ENCODE measurements around the gene CAMK2A. TPM values are rescaled to one million over a fixed set of nuclear protein-coding genes. Genes with fewer than 3 reads are reported as not detected.
A peak's percentile ranks its signal among the peaks of the same experiment; 100 is the strongest.

Gene CAMK2A
- total and polyA plus RNA-seq, 2 donors: 0.09 to 0.39 TPM

DNA sequence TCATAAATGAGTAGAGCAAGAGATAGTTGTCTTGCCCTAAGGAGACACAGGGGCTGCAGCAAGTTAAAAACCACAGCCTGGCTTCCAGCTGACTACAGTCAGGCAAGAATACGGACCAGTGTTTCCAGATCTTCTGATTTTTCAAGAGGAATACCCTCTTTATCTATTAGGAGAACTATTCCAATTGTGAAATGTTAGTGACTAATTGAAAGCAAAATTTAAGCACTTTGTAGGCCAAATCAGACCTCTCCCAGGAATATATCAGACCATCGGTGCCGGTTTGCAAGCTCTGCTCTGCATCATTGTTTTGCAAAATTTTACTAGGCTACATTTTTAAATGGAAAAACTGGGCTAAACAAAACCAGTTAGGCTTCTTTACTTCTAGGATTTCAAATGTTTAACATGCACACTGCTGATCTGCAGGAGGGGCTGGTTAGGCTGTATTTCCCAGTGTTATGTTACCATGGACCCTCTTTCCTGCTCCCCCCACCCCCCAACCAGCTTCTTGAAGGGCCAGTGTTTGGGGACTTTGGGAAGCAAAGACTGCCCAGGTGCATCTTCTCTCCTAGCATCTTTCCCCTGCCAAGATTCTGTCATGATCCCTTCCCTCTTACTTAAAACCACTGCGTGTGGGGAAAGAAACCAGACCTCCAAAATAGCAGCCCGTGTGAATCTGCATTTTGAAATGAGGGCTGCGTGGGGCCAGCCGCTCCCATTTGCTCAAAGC is 14.2 kb upstream of the CAMK2A start:
- Histone ChIP-seq H3K36me3 (ENCODE audit: control insufficient read depth in 2 of 2, insufficient read depth in 2 of 2, low read length in 1 of 2) (no peaks in the 10 kb centered on the region), H3K9me3 (ENCODE audit: control insufficient read depth in 2 of 2, insufficient read depth in 1 of 2, low read length in 1 of 2) (no peaks in the 10 kb centered on the region), H3K4me3 (ENCODE audit: low read length in 2 of 2) (no peak overlapping the region), H3K4me1 (ENCODE audit: control insufficient read depth in 2 of 2, insufficient read depth in 2 of 2, low read length in 2 of 2) (peaks cover 0 to 11% of the 10 kb centered on the region in 2 donors), H3K27ac (ENCODE audit: low read depth in 1 of 2, low read length in 1 of 2) (peak overlapping the region in 1 of 2 donors; percentile 68), H3K27me3 (ENCODE audit: control insufficient read depth in 2 of 2, insufficient read depth in 1 of 2, low read length in 1 of 2) (peaks cover 20 to 54% of the 10 kb centered on the region in 2 donors)
- 83% methylated on average over 7 of the region's 7 CpGs for WGBS
- peak in 2 of 9 donors; percentile 1 to 2 for DNase-seq (ENCODE audit: low read depth in 6 of 9, low spot score in 9 of 9)

DNA sequence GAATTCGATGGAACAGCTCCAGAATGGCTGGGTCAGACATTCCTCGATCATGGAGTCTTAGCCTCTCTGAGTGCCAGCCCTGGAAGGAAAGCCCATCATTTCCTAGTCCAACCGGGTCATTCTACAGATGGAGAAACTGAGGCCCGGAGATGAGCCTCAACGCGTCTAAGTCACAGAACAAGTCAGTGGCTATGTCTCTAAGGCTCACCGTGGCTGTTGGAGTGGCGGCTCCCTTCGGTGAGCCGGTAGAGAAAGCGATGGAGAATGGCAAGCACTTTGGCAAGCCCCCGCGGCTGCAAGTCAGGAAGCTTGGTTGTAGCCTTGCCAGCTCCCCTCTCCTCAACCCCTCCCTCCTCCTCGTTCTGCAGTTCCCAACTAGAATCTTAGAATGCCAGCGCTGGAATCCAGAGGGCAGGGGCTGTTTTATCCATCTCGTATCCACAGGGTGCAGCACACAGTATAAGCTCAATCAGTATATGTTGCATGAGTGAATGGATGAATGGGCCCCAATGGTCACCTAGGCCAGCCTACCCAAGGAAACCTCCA is 13.6 kb upstream of the CAMK2A start:
- peaks cover 0 to 11% of the 10 kb centered on the region in 2 donors for H3K4me1 ChIP-seq (ENCODE audit: control insufficient read depth in 2 of 2, insufficient read depth in 2 of 2, low read length in 2 of 2)

DNA sequence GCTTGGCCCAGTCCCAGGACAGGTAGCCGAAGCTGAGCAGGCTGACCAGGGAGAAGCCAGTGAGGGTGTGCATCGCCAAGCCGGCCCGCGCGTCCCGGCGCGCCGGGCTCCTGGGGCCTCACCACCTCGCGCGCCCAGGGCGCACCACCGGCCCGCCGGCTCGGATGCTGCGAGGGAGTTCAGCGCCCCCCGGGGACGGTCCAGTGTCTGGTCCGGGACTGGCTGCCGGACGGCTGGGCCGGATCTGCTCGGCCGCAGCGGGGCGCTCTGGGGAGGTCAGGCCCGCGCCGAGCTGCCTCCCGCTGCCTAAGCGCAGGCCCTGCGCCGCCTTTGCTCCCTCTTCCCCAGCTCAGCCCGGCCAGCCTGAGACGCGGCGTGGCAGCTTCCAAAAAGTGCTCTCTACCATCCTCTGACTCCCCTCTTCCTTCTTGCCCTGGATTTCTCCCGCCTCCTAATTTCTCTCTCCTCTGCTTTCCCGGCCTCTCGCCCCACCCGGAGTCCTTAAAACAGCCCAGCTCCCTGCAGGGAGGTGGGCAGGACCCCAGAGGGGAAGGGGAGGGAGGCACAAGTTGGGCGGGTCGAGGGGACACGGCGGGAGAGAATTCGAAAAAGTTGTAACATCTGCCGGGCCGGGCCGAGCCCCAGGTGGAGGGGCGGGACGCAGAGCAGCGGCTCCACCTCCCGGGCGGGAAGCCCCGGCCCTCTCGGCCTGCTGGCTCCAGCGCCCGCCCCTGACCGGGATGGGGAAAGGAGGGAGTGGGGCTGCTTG is 12.9 kb upstream of the CAMK2A start, which contains the start of gene ARSI:
Gene ARSI (minus strand): TSS at position 605 of the 769 bp plus-strand sequence. CDS start 532 bp downstream, at position 73.
- Histone ChIP-seq H3K4me1 (ENCODE audit: control insufficient read depth in 2 of 2, insufficient read depth in 2 of 2, low read length in 2 of 2) (peaks cover 0 to 11% of the 10 kb centered on the region in 2 donors), H3K27ac (ENCODE audit: low read depth in 1 of 2, low read length in 1 of 2) (peak within 1 kb of the TSS in 1 of 2 donors; percentile 68), H3K9me3 (ENCODE audit: control insufficient read depth in 2 of 2, insufficient read depth in 1 of 2, low read length in 1 of 2) (no peaks in the 10 kb centered on the region), H3K36me3 (ENCODE audit: control insufficient read depth in 2 of 2, insufficient read depth in 2 of 2, low read length in 1 of 2) (no peaks in the 10 kb centered on the region), H3K27me3 (ENCODE audit: control insufficient read depth in 2 of 2, insufficient read depth in 1 of 2, low read length in 1 of 2) (peaks cover 20 to 54% of the 10 kb centered on the region in 2 donors), H3K4me3 (ENCODE audit: low read length in 2 of 2) (no peak within 1 kb of the TSS)
- no peak for DNase-seq (ENCODE audit: low read depth in 6 of 9, low spot score in 9 of 9)
- 3% methylated on average over 63 of the region's 63 CpGs for WGBS

More for the DNA sequence above, 13.6 kb upstream of the CAMK2A start:
- no peaks in the 10 kb centered on the region for H3K9me3 ChIP-seq (ENCODE audit: control insufficient read depth in 2 of 2, insufficient read depth in 1 of 2, low read length in 1 of 2)
- peak overlapping the region in 1 of 2 donors; percentile 68 for H3K27ac ChIP-seq (ENCODE audit: low read depth in 1 of 2, low read length in 1 of 2)
- no peak overlapping the region for H3K4me3 ChIP-seq (ENCODE audit: low read length in 2 of 2)
- WGBS: 31% methylated on average over 16 of the region's 16 CpGs
- no peak for DNase-seq (ENCODE audit: low read depth in 6 of 9, low spot score in 9 of 9)
- peaks cover 20 to 54% of the 10 kb centered on the region in 2 donors for H3K27me3 ChIP-seq (ENCODE audit: control insufficient read depth in 2 of 2, insufficient read depth in 1 of 2, low read length in 1 of 2)
- no peaks in the 10 kb centered on the region for H3K36me3 ChIP-seq (ENCODE audit: control insufficient read depth in 2 of 2, insufficient read depth in 2 of 2, low read length in 1 of 2)

DNA sequence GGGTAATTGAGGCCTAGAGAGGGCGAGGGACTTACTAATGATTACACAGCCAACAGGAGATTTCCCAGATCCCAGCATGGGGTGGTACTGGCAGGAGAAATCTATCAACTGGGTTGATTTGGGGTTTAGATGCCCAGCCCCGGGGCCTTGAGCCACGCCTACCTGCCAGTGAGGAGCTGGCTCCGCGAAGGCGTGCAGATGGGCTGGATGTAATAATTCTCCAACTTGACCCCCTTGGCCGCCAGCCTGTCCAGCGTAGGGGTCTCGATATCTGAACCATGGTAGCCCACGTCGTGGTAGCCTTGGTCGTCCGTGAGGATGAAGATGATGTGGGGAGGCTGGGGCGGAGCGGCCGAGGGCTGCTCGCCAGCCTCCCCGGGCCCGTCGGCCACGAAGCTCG is 12.3 kb upstream of the CAMK2A start:
- Histone ChIP-seq H3K27ac (ENCODE audit: low read depth in 1 of 2, low read length in 1 of 2) (no peak overlapping the region), H3K9me3 (ENCODE audit: control insufficient read depth in 2 of 2, insufficient read depth in 1 of 2, low read length in 1 of 2) (no peaks in the 10 kb centered on the region), H3K4me3 (ENCODE audit: low read length in 2 of 2) (no peak overlapping the region), H3K4me1 (ENCODE audit: control insufficient read depth in 2 of 2, insufficient read depth in 2 of 2, low read length in 2 of 2) (peaks cover 0 to 11% of the 10 kb centered on the region in 2 donors), H3K36me3 (ENCODE audit: control insufficient read depth in 2 of 2, insufficient read depth in 2 of 2, low read length in 1 of 2) (no peaks in the 10 kb centered on the region), H3K27me3 (ENCODE audit: control insufficient read depth in 2 of 2, insufficient read depth in 1 of 2, low read length in 1 of 2) (peaks cover 20 to 54% of the 10 kb centered on the region in 2 donors)
- no peak for DNase-seq (ENCODE audit: low read depth in 6 of 9, low spot score in 9 of 9)
- WGBS: 32% methylated on average over 22 of the region's 22 CpGs

DNA sequence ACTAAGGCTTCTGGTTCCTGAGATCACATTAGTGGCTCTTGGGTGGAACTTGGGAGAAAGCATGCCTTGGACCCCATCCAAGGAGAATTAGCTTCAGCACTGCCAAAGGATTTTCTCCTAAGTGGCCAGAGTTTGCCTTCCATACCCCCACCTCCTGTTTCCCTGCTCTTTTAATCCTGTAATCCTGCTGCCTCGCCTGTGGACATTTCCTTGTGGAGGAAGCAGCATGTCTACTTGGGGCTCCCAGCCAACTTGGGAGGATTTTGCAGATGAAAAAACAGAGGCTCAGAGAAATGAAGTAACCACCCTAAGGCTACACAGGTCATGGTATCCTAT is 11.6 kb upstream of the CAMK2A start:
- Histone ChIP-seq H3K36me3 (ENCODE audit: control insufficient read depth in 2 of 2, insufficient read depth in 2 of 2, low read length in 1 of 2) (no peaks in the 10 kb centered on the region), H3K4me3 (ENCODE audit: low read length in 2 of 2) (no peak overlapping the region), H3K4me1 (ENCODE audit: control insufficient read depth in 2 of 2, insufficient read depth in 2 of 2, low read length in 2 of 2) (peaks cover 0 to 11% of the 10 kb centered on the region in 2 donors), H3K27me3 (ENCODE audit: control insufficient read depth in 2 of 2, insufficient read depth in 1 of 2, low read length in 1 of 2) (peaks cover 20 to 54% of the 10 kb centered on the region in 2 donors), H3K27ac (ENCODE audit: low read depth in 1 of 2, low read length in 1 of 2) (no peak overlapping the region), H3K9me3 (ENCODE audit: control insufficient read depth in 2 of 2, insufficient read depth in 1 of 2, low read length in 1 of 2) (no peaks in the 10 kb centered on the region)
- DNase-seq (ENCODE audit: low read depth in 6 of 9, low spot score in 9 of 9): no peak
- 80% methylated on average over 1 of the region's 1 CpG for WGBS

DNA sequence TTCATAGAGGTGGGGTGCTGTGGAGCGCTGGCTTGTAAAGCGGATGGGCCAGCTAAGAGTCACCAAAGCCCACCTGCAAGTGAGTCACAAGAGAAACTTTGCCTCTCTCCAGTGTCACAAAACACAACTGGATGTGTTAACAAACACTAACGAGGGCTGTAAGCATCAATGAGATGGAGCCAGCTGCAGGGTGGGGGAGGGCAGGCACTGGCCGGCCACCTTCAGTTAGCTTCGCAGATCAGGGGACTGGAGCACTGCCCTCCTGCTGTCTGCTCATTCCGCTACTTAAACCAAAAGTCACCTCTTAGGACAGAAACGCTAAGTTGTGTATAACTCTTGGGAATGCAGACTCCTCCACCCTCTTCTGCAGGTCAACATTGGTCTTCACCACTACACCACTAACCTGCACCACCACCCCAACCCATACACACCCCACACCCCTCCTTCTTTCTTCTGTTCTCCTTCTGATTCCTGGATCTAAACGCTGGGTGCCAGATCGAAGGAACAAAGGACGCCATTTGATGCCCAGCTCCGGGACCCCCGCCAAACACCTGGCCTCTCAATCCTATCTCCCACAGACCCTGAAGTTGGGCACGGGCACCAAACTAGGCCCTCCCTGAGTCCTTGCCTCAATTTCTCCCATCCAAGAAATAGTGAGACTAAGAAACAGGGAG is 11.1 kb upstream of the CAMK2A start:
- Histone ChIP-seq H3K27ac (ENCODE audit: low read depth in 1 of 2, low read length in 1 of 2) (no peak overlapping the region), H3K4me3 (ENCODE audit: low read length in 2 of 2) (no peak overlapping the region), H3K4me1 (ENCODE audit: control insufficient read depth in 2 of 2, insufficient read depth in 2 of 2, low read length in 2 of 2) (peaks cover 0 to 11% of the 10 kb centered on the region in 2 donors), H3K36me3 (ENCODE audit: control insufficient read depth in 2 of 2, insufficient read depth in 2 of 2, low read length in 1 of 2) (no peaks in the 10 kb centered on the region), H3K9me3 (ENCODE audit: control insufficient read depth in 2 of 2, insufficient read depth in 1 of 2, low read length in 1 of 2) (no peaks in the 10 kb centered on the region), H3K27me3 (ENCODE audit: control insufficient read depth in 2 of 2, insufficient read depth in 1 of 2, low read length in 1 of 2) (peaks cover 20 to 54% of the 10 kb centered on the region in 2 donors)
- DNase-seq (ENCODE audit: low read depth in 6 of 9, low spot score in 9 of 9): no peak
- 89% methylated on average over 13 of the region's 13 CpGs for WGBS

DNA sequence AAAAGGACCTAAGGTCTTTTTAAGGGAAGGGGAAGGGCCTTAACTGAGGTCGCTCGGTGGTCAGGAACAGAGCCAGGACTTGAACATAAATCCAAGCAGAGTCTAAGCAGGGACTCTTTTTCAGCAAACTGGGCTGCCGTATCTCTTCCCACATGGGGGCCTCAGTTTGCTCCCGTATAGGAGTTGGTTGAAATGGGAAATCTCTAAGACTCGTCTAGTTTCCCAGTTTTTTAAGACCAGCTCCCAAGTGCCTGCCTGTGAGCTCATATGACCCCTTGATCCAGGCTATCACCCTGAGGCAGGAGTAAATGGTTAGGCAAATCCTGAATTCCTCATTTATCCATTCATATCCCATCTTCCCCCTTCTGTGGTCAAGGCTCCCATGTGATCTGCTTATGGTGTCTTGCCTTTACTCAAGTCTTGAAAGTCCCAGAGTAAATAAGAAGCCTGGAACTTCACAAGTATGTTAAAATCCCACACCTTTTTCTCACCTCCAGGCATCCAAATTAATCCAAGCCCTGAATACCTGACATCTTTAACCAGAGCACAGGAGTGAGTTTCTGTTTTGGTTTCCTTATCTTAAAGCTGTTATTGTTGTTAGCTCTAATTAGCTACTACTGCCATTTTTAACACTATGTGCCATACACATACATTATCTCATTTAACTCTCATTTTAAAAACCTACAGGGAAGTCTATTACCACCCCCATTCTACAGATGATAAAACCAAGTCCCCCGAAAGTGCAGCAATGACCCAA is 10.2 kb upstream of the CAMK2A start:
- no peak overlapping the region for H3K27ac ChIP-seq (ENCODE audit: low read depth in 1 of 2, low read length in 1 of 2)
- no peaks in the 10 kb centered on the region for H3K9me3 ChIP-seq (ENCODE audit: control insufficient read depth in 2 of 2, insufficient read depth in 1 of 2, low read length in 1 of 2)
- H3K36me3 ChIP-seq (ENCODE audit: control insufficient read depth in 2 of 2, insufficient read depth in 2 of 2, low read length in 1 of 2): no peaks in the 10 kb centered on the region
- DNase-seq (ENCODE audit: low read depth in 6 of 9, low spot score in 9 of 9): no peak
- peaks cover 0 to 11% of the 10 kb centered on the region in 2 donors for H3K4me1 ChIP-seq (ENCODE audit: control insufficient read depth in 2 of 2, insufficient read depth in 2 of 2, low read length in 2 of 2)
- WGBS: 89% methylated on average over 6 of the region's 6 CpGs
- H3K4me3 ChIP-seq (ENCODE audit: low read length in 2 of 2): no peak overlapping the region
- H3K27me3 ChIP-seq (ENCODE audit: control insufficient read depth in 2 of 2, insufficient read depth in 1 of 2, low read length in 1 of 2): peaks cover 20 to 50% of the 10 kb centered on the region in 2 donors

DNA sequence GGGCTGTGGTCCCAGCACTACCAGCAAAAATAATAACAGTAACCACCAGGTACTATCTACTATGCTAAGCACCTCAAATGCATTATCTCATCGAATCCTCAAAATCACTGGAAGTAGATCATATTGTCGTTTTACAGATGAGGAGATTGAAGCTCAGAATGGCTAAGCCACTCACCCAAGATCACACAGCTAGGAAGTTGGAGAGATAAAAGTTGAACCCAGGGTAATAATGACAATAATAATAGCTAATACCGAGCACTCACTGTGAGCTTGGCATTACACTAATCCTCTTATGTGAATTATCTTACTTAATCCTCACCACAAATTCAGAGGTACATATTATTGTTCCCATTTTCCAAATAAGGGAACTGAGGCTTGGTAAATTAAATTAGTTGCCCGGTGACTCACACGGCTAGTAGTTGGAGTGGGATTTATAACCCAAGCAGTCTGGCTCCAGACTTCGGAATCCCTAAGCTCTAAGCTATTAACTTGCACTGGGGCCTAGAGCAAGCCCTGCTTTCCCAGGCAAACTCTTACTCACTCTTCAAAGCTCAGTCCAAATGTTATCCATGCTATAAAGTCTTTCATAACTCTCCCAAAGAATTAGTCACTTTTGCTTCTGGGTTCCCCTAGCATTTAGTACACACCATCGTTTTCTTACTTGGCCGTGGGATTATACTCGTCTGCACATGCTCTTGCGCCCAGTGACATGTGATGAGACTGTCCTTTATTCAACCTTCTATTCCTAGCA is 9.3 kb upstream of the CAMK2A start:
- Histone ChIP-seq H3K36me3 (ENCODE audit: control insufficient read depth in 2 of 2, insufficient read depth in 2 of 2, low read length in 1 of 2) (no peaks in the 10 kb centered on the region), H3K9me3 (ENCODE audit: control insufficient read depth in 2 of 2, insufficient read depth in 1 of 2, low read length in 1 of 2) (no peaks in the 10 kb centered on the region), H3K4me3 (ENCODE audit: low read length in 2 of 2) (no peak overlapping the region), H3K27me3 (ENCODE audit: control insufficient read depth in 2 of 2, insufficient read depth in 1 of 2, low read length in 1 of 2) (peaks cover 20 to 42% of the 10 kb centered on the region in 2 donors), H3K27ac (ENCODE audit: low read depth in 1 of 2, low read length in 1 of 2) (no peak overlapping the region), H3K4me1 (ENCODE audit: control insufficient read depth in 2 of 2, insufficient read depth in 2 of 2, low read length in 2 of 2) (peaks cover 0 to 7% of the 10 kb centered on the region in 2 donors)
- DNase-seq (ENCODE audit: low read depth in 6 of 9, low spot score in 9 of 9): no peak
- WGBS: 95% methylated on average over 10 of the region's 10 CpGs
